Panc1 (cell line): Measurements from ENCODE around the gene MRM3.

Source experiments
- POLR2AphosphoS5 ChIP-seq: IDR thresholded peaks from 2 replicates; pipeline ENCODE4 v1.6.1; 2012; ENCODE audit warnings: mild to moderate bottlenecking, low read depth, low read length, moderate library complexity
- SIN3A ChIP-seq: IDR thresholded peaks from 2 replicates; pipeline ENCODE4 v1.6.1; 2012; ENCODE audit warnings: low read depth, mild to moderate bottlenecking, low read length, moderate library complexity, borderline replicate concordance; ENCODE audit not compliant: insufficient read depth
- TF ChIP-seq, protein P1 (sequence below): fragments of 450-650 bp; IDR thresholded peaks from 2 replicates; pipeline ENCODE4 v1.5.1; 2017; ENCODE audit warnings: mild to moderate bottlenecking
- TF ChIP-seq, protein P2 (sequence below), 2 experiments: IDR thresholded peaks; 2 replicates each; pipeline ENCODE4 v1.6.1; 2011 to 2012; ENCODE audit warnings: low read depth in 2 of 2, control low read depth in 1 of 2, low read length in 1 of 2, mild to moderate bottlenecking in 1 of 2, moderate library complexity in 1 of 2; ENCODE audit not compliant: insufficient read depth in 1 of 2

DNA sequence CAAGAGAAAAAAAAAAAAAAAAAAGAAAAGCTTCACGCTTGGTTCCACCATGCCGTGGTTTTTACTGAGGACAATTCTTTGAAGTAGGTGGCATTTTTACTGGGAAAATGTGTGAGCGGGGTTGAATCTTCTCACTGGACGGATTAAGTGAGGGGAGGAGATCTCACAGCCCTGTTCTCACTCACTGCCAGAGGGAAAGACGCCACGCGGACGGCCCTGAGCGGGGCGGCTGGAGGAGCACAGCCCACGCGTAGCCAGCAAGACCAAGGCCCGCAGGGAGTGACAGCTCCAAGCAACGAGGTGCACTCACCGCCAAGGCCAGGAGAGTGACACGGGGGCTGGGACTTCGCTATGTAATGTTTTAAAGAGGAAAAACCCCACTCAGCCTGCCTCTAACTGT is 43.1 kb downstream of the MRM3 start:
- TF ChIP-seq, protein P1, sequence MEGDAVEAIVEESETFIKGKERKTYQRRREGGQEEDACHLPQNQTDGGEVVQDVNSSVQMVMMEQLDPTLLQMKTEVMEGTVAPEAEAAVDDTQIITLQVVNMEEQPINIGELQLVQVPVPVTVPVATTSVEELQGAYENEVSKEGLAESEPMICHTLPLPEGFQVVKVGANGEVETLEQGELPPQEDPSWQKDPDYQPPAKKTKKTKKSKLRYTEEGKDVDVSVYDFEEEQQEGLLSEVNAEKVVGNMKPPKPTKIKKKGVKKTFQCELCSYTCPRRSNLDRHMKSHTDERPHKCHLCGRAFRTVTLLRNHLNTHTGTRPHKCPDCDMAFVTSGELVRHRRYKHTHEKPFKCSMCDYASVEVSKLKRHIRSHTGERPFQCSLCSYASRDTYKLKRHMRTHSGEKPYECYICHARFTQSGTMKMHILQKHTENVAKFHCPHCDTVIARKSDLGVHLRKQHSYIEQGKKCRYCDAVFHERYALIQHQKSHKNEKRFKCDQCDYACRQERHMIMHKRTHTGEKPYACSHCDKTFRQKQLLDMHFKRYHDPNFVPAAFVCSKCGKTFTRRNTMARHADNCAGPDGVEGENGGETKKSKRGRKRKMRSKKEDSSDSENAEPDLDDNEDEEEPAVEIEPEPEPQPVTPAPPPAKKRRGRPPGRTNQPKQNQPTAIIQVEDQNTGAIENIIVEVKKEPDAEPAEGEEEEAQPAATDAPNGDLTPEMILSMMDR = no peak
- TF ChIP-seq POLR2AphosphoS5 = no peak
- no peak for TF ChIP-seq SIN3A
- TF ChIP-seq, protein P2, sequence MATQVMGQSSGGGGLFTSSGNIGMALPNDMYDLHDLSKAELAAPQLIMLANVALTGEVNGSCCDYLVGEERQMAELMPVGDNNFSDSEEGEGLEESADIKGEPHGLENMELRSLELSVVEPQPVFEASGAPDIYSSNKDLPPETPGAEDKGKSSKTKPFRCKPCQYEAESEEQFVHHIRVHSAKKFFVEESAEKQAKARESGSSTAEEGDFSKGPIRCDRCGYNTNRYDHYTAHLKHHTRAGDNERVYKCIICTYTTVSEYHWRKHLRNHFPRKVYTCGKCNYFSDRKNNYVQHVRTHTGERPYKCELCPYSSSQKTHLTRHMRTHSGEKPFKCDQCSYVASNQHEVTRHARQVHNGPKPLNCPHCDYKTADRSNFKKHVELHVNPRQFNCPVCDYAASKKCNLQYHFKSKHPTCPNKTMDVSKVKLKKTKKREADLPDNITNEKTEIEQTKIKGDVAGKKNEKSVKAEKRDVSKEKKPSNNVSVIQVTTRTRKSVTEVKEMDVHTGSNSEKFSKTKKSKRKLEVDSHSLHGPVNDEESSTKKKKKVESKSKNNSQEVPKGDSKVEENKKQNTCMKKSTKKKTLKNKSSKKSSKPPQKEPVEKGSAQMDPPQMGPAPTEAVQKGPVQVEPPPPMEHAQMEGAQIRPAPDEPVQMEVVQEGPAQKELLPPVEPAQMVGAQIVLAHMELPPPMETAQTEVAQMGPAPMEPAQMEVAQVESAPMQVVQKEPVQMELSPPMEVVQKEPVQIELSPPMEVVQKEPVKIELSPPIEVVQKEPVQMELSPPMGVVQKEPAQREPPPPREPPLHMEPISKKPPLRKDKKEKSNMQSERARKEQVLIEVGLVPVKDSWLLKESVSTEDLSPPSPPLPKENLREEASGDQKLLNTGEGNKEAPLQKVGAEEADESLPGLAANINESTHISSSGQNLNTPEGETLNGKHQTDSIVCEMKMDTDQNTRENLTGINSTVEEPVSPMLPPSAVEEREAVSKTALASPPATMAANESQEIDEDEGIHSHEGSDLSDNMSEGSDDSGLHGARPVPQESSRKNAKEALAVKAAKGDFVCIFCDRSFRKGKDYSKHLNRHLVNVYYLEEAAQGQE (IDR thresholded peaks at IDR 0.05; ENCODE audit: insufficient read depth in 1 of 2, low read depth in 2 of 2, low read length in 1 of 2) = no peak
